Measurements from ENCODE around the gene CTSZ. TPM values are rescaled to one million over a fixed set of nuclear protein-coding genes. Genes with fewer than 3 reads are reported as not detected.

CTSZ gene
- total and polyA plus RNA-seq, 2 experiments from 2014 or later: 3.7 to 71.3 TPM

DNA sequence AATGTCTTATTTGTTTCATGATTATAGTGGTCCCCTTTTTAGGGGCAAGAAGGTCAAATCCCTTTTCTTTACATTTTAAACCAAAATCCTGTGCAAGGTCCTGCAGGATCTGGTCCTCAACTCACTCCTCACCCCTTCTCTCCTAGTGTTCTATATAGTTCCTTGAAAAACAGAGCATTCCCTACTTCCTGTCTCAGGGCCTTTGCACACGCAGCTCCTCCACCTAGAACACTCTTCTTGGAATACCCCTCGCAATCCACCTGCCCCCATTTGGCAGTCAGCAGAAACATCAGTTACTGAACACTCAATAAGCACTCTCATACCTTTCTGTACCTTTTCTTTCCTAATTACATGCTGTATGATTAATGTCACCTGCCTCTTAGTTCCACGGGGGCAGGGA, 28.3 kb upstream of the CTSZ start:
- no peak overlapping the region for H3K4me3 ChIP-seq
- DNase-seq (ENCODE audit: low read depth in 1 of 2, low spot score in 1 of 2): no peak
- peaks cover 30% of the 10 kb centered on the region for H3K36me3 ChIP-seq
- H3K27me3 ChIP-seq: no peaks in the 10 kb centered on the region
- TF ChIP-seq CTCF (IDR thresholded peaks at IDR 0.05; ENCODE audit: low read depth, low read length): no peak
- no peak overlapping the region for H3K27ac ChIP-seq
- no peaks in the 10 kb centered on the region for H3K9me3 ChIP-seq (ENCODE audit: low read depth)
- H3K4me1 ChIP-seq (ENCODE audit: low read depth): peaks cover 17% of the 10 kb centered on the region

GRCh38 chr20:59033616-59034165, 26.6 kb upstream of the CTSZ start:
- H3K27ac ChIP-seq: peak overlapping the region; percentile 77
- no peak for TF ChIP-seq CTCF (IDR thresholded peaks at IDR 0.05; ENCODE audit: low read depth, low read length)
- H3K9me3 ChIP-seq (ENCODE audit: low read depth): no peaks in the 10 kb centered on the region
- DNase-seq (ENCODE audit: low read depth in 1 of 2, low spot score in 1 of 2): no peak
- H3K4me1 ChIP-seq (ENCODE audit: low read depth): peaks cover 24% of the 10 kb centered on the region
- peak overlapping the region; percentile 82 for H3K4me3 ChIP-seq
- H3K27me3 ChIP-seq: no peaks in the 10 kb centered on the region
- peaks cover 43% of the 10 kb centered on the region for H3K36me3 ChIP-seq

GRCh38 chr20:59033093-59033492, 26.0 kb upstream of the CTSZ start:
- Histone ChIP-seq H3K9me3 (ENCODE audit: low read depth) (no peaks in the 10 kb centered on the region), H3K27me3 (no peaks in the 10 kb centered on the region), H3K36me3 (peaks cover 48% of the 10 kb centered on the region), H3K4me3 (peak overlapping the region; percentile 82), H3K27ac (peak overlapping the region; percentile 77), H3K4me1 (ENCODE audit: low read depth) (peaks cover 24% of the 10 kb centered on the region)
- no peak for TF ChIP-seq CTCF (IDR thresholded peaks at IDR 0.05; ENCODE audit: low read depth, low read length)
- DNase-seq (ENCODE audit: low read depth in 1 of 2, low spot score in 1 of 2): no peak

DNA sequence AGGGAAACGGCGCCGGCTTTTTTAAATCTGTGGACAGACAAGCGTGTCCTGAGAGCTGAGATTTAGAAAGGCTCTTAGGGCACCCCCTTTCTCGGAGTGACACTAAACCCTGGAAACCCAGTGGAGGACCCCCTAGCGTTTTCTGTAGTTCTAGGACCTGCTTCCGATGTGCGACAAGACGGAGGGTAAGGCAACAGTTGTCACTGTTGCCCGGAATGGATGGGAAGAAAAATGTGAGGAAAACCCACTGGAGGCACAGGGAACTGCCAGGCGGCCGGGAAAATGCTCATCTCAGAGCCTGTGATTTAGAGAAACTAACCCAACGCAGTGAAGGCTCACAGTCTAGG, 25.6 kb upstream of the CTSZ start:
- H3K4me3 ChIP-seq: peak overlapping the region; percentile 82
- H3K27ac ChIP-seq: peak overlapping the region; percentile 77
- TF ChIP-seq CTCF (IDR thresholded peaks at IDR 0.05; ENCODE audit: low read depth, low read length): peak; percentile 21
- no peaks in the 10 kb centered on the region for H3K27me3 ChIP-seq
- peaks cover 44% of the 10 kb centered on the region for H3K36me3 ChIP-seq
- peak in 1 of 2 donors; percentile 42 for DNase-seq (ENCODE audit: low read depth in 1 of 2, low spot score in 1 of 2)
- peaks cover 24% of the 10 kb centered on the region for H3K4me1 ChIP-seq (ENCODE audit: low read depth)
- no peaks in the 10 kb centered on the region for H3K9me3 ChIP-seq (ENCODE audit: low read depth)

GRCh38 chr20:59032023-59032712, 25.1 kb upstream of the CTSZ start, which contains the start of gene ATP5F1E:
TSS of gene ATP5F1E (minus strand) at chr20:59032335. CDS start at chr20:59032251, 84 bp downstream.
- TF ChIP-seq CTCF (IDR thresholded peaks at IDR 0.05; ENCODE audit: low read depth, low read length): no peak
- peaks cover 40% of the 10 kb centered on the region for H3K36me3 ChIP-seq
- peaks cover 24% of the 10 kb centered on the region for H3K4me1 ChIP-seq (ENCODE audit: low read depth)
- H3K27me3 ChIP-seq: no peaks in the 10 kb centered on the region
- peak within 1 kb of the TSS; percentile 90 for H3K27ac ChIP-seq
- H3K4me3 ChIP-seq: peak within 1 kb of the TSS; percentile 82
- DNase-seq (ENCODE audit: low read depth in 1 of 2, low spot score in 1 of 2): peak; percentile 97
- H3K9me3 ChIP-seq (ENCODE audit: low read depth): no peaks in the 10 kb centered on the region
